Heart right ventricle (tissue), 16 donors: Measurements from ENCODE around the gene IPCEF1. TPM values are rescaled to one million over a fixed set of nuclear protein-coding genes. Genes with fewer than 3 reads are reported as not detected.

Experiments
- ATAC-seq, 8 donors: fragments of 200-7000 bp; cut with Tn5 transposase; one replicate each; pipeline ENCODE4 v1.9.1; 2020; ENCODE audit warnings: mild to moderate bottlenecking in 8 of 8, moderate library complexity in 8 of 8, moderate number of reproducible peaks in 1 of 8
- DNase-seq, 2 donors: peaks; one replicate each; pipeline ENCODE4 v3.0.0-alpha.2; 2020
- H3K27ac ChIP-seq, 10 donors: fragments of 200-600 bp; sonication (generic) in 2 of 10; one replicate each; pipeline versions ENCODE4 v1.5.0 to v1.8.0; 2020 to 2022; ENCODE audit warnings: mild to moderate bottlenecking in 3 of 10
- H3K27me3 ChIP-seq, 7 donors: fragments of 200-600 bp; one replicate each; pipeline ENCODE4 v1.8.0; 2021 to 2022; ENCODE audit warnings: mild to moderate bottlenecking in 2 of 7
- H3K36me3 ChIP-seq, 9 donors: fragments of 200-600 bp; sonication (generic) in 1 of 9; one replicate each; pipeline versions ENCODE4 v1.5.0 to v1.8.0; 2020 to 2022; ENCODE audit warnings: mild to moderate bottlenecking in 2 of 9
- H3K4me1 ChIP-seq, 9 donors: fragments of 200-600 bp; sonication (generic) in 1 of 9; one replicate each; pipeline versions ENCODE4 v1.5.0 to v1.8.0; 2020 to 2022; ENCODE audit warnings: mild to moderate bottlenecking in 4 of 9
- H3K4me3 ChIP-seq, 10 donors: fragments of 200-600 bp; sonication (generic) in 2 of 10; one replicate each; pipeline versions ENCODE4 v1.5.0 to v1.8.0; 2020 to 2022; ENCODE audit warnings: mild to moderate bottlenecking in 7 of 10, moderate library complexity in 2 of 10
- H3K9me3 ChIP-seq, 11 donors: fragments of 200-600 bp in 10 of 11; sonication (generic) in 2 of 11; one replicate each; pipeline versions ENCODE4 v1.5.0 to v1.8.0; 2013 to 2022; ENCODE audit warnings: mild to moderate bottlenecking in 2 of 11, control low read depth in 1 of 11, moderate library complexity in 1 of 11
- WGBS, 2 donors: extraction: QIAGEN DNeasy Blood & Tissue Kit; methylation state at CpG; one replicate each; pipeline ENCODE4 v1.1.7; 2013; ENCODE audit warnings: inconsistent platforms in 1 of 2; 5-methylcytosine and 5-hydroxymethylcytosine counted together
- intact Hi-C, 10 donors: fragments of 100-400 bp; cut with DNase I; formaldehyde crosslinking; loops; one replicate each; pipeline versions ENCODE4 v1.11.1 to v1.14.2; 2022
- polyA plus RNA-seq, 2 donors: library from polyadenylated mRNA; stranded (reverse); fragments of 200-250 nt; gene quantifications; one replicate each; pipeline ENCODE4 v1.2.3, GENCODE V29; 2013
- total RNA-seq, 10 donors: library from RNA; stranded (reverse); fragmentation: NEBNext Ultra II Directional in 3 of 10; extraction: Animal tissue kit (Norgen Biotek cat#: 25700) in 3 of 10; gene quantifications; one replicate each; pipeline versions ENCODE4 v1.2.1 to v1.2.4, GENCODE V29; 2021 to 2023
- TF ChIP-seq, protein P1 (sequence below), 9 donors: fragments of 200-600 bp; sonication (generic) in 2 of 9; IDR thresholded peaks; one replicate each; pipeline versions ENCODE4 v1.5.0 to v1.8.0; 2021 to 2022; ENCODE audit warnings: antibody characterized with exemption in 9 of 9, mild to moderate bottlenecking in 5 of 9, moderate library complexity in 1 of 9
- donor health status: Arrhythmogenic right ventricular cardiomyopathy.
- donor health status: ischemic (EF 13 %, LVEDD 7.1; RV severe dilation, severe dysfunction).
- donor health status: healthy with polysubstance abuse.
- donor health status: DM: no; HTN: yes; CAD: no.
- donor health status: DM: no; HTN: no; CAD: no.
- donor health status: ischemic (EF 25% LVEDD 6.9; RV normal size, moderate dysfunction).
- donor health status: ischemic (EF 25% LVEDD 5.7; RV mildly dilated, moderate dysfunction).
- donor health status: healthy.
- donor health status: DM: yes; HTN: yes; CAD: no.
- donor health status: Ischemic cardiomyopathy.
- donor health status: ischemic (EF 35%, LVEDD 5.7; RV mildly dilated, moderate dysfunction).
- donor health status: nonischemic (EF 11% LVEDD 7.7; RV severe dilation, severe dysfunction).
- donor health status: DM: yes; HTN: yes; CAD: no.
- donor health status: PGD.
- donor health status: ischemic (EF 29% LVEDD 5.4; RV normal size, mild dysfunction).
- donor health status: nonischemic (EF 23%, LVEDD 6.1; RV moderate dilation, normal function).

IPCEF1 gene
- total and polyA plus RNA-seq, 12 donors, result 0.06 to 5.0 (median 1.4) TPM

- DNase-seq (no peak), ATAC-seq (no peak)
- Histone ChIP-seq H3K4me1 (peaks cover 0 to 8% (median 0%) of the 10 kb centered on the region in 9 donors), H3K9me3 (peaks cover 0 to 9% (median 0%) of the 10 kb centered on the region in 11 donors), H3K36me3 (no peaks in the 10 kb centered on the region), H3K27me3 (no peaks in the 10 kb centered on the region), H3K4me3 (no peak overlapping the region), H3K27ac (no peak overlapping the region)
- TF ChIP-seq, protein P1, sequence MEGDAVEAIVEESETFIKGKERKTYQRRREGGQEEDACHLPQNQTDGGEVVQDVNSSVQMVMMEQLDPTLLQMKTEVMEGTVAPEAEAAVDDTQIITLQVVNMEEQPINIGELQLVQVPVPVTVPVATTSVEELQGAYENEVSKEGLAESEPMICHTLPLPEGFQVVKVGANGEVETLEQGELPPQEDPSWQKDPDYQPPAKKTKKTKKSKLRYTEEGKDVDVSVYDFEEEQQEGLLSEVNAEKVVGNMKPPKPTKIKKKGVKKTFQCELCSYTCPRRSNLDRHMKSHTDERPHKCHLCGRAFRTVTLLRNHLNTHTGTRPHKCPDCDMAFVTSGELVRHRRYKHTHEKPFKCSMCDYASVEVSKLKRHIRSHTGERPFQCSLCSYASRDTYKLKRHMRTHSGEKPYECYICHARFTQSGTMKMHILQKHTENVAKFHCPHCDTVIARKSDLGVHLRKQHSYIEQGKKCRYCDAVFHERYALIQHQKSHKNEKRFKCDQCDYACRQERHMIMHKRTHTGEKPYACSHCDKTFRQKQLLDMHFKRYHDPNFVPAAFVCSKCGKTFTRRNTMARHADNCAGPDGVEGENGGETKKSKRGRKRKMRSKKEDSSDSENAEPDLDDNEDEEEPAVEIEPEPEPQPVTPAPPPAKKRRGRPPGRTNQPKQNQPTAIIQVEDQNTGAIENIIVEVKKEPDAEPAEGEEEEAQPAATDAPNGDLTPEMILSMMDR (IDR thresholded peaks at IDR 0.05), result no peak
- intact Hi-C loops, result loop anchor here in 1 of 10 donors (10.0 kb wide), 1 partner anchor 115 kb away; no protein-coding TSS in a partner anchor
- 86 to 97% methylated on average over 6 of the region's 6 CpGs for WGBS, 2 donors
These were observed 66.6 kb downstream of the IPCEF1 start for GRCh38 chr6:154289818-154290508.

DNA sequence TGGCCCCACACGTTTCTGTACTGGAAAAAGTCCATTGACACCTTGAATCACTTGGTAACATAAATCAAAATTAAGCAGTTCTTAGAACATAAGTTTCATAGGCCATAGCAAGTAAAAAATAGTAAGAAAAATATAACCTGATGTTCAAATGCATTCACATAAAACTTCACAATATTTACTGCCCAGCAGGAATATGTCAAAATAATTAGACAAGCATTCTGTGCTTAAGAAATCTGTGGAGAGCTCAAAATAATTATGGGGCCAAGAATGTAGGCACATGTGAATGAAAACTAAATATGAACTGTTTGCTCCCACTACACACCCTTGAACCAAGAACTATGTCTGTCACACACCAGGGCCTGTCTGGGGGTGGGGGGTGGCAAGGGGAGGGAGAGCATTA, 70.8 kb downstream of the IPCEF1 start:
- DNase-seq (no peak), ATAC-seq (no peak)
- 46 to 55% methylated on average over 1 of the region's 1 CpG for WGBS, 2 donors
- H3K4me1 ChIP-seq, result no peaks in the 10 kb centered on the region
- H3K36me3 ChIP-seq, result no peaks in the 10 kb centered on the region
- H3K27me3 ChIP-seq, result no peaks in the 10 kb centered on the region
- no peak overlapping the region for H3K4me3 ChIP-seq
- no peak overlapping the region for H3K27ac ChIP-seq
- TF ChIP-seq, protein P1 (IDR thresholded peaks at IDR 0.05), result no peak
- intact Hi-C loops, result loop anchor here in 1 of 10 donors (10.0 kb wide), 1 partner anchor 119 kb away; no protein-coding TSS in a partner anchor
- peaks cover 0 to 17% (median 0%) of the 10 kb centered on the region in 11 donors for H3K9me3 ChIP-seq

- no peak overlapping the region for H3K27ac ChIP-seq
- WGBS, 2 donors, result 96 to 99% methylated on average over 7 of the region's 7 CpGs
- no peaks in the 10 kb centered on the region for H3K4me1 ChIP-seq
- intact Hi-C loops, result loop anchor here in 1 of 10 donors (10.0 kb wide), 1 partner anchor 120 kb away; no protein-coding TSS in a partner anchor
- peaks cover 0 to 8% (median 0%) of the 10 kb centered on the region in 11 donors for H3K9me3 ChIP-seq
- no peaks in the 10 kb centered on the region for H3K27me3 ChIP-seq
- DNase-seq (no peak), ATAC-seq (no peak)
- TF ChIP-seq, protein P1 (IDR thresholded peaks at IDR 0.05), result no peak
- H3K4me3 ChIP-seq, result no peak overlapping the region
- H3K36me3 ChIP-seq, result no peaks in the 10 kb centered on the region
These were observed 72.2 kb downstream of the IPCEF1 start for GRCh38 chr6:154284313-154284853.

DNA sequence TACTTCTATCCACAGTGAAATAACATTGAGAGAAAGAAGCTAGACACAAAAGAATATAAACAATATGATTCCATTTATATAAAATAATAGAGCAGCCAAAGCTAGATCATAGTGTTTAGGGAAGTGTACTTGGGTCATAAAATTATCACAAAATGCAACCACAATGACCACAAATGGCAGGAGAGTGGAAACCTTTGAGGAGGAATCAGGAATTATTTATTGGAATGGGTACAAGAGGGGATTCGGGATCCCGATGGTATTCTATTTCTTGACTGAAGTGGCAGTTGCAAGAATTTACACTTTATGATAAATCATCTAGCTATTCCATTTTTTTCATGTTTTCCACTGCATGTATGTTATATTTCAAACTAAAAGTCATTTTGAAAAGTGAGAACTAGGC, 76.1 kb downstream of the IPCEF1 start:
- intact Hi-C loops, result loop anchor here in 1 of 10 donors (10.0 kb wide), 1 partner anchor 124 kb away; no protein-coding TSS in a partner anchor
- Histone ChIP-seq H3K27ac (no peak overlapping the region), H3K4me1 (peaks cover 0 to 13% (median 3%) of the 10 kb centered on the region in 9 donors), H3K9me3 (peaks cover 0 to 8% (median 0%) of the 10 kb centered on the region in 11 donors), H3K36me3 (no peaks in the 10 kb centered on the region), H3K4me3 (no peak overlapping the region), H3K27me3 (no peaks in the 10 kb centered on the region)
- TF ChIP-seq, protein P1 (IDR thresholded peaks at IDR 0.05), result no peak
- ATAC-seq (no peak), DNase-seq (no peak)
- WGBS, 2 donors, result 80 to 95% methylated on average over 2 of the region's 2 CpGs
